NCI-H1930 (cell line): ENCODE measurements around the gene PLA1A.
A peak's percentile ranks its signal among the peaks of the same experiment; 100 is the strongest.
"Not testable (repeated sequence)": the region's sequence is repeated elsewhere in the genome, so short reads cannot be mapped to it uniquely, and the experiment has no call there.

Experiments used
- DNase-seq, 2 experiments: peaks; one replicate each; lab custom pipeline; 2025; lab: John Stamatoyannopoulos, UW

PLA1A gene

GRCh38 chr3:119662604-119663373, 65.1 kb downstream of the PLA1A start:
- DNase-seq = no peak

DNA sequence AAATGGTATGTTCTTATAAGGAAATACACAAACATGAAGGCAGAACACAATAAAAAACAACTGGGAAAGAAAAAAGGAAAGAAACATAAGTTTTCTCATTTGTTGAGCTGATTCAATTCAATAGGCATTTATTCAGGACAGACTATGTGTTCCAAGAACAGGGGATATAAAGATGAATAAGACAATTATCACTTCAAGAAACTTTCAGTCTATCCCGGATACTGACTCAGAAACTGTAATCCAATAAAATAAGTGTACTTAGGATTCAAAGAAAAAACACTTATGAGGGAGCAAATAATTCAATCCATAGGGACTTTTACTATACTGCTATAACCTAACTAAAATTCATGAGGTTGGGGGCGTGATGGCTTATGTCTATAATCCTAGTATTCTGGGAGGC, 66.2 kb downstream of the PLA1A start:
- DNase-seq = no peak

GRCh38 chr3:119664370-119664769, 66.7 kb downstream of the PLA1A start:
- DNase-seq = no peak

DNA sequence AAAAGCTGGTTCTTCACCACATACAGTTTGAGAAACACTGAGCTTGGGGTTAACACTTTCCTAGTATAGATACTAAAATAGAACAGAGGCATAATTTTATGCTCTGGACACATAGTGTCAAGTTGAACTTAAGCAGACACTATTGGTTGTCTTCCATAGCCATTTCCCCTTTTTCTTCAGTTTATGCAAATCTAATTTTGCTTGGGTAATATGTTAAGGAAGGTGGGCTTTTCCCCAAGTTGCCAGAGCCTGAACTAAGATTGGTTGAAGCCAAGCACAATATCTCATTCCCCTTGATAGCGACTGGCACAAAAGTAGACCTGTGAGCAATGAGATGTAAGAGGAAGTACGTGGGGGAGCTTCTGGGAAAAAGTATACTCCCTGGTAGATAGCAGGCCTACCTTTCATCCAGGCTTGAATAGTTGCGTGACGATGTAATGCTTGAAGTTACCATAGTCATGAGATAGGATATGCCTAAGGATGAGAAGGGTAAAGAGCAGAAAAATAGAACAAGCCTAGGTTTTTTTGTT, 67.2 kb downstream of the PLA1A start:
- no peak for DNase-seq

DNA sequence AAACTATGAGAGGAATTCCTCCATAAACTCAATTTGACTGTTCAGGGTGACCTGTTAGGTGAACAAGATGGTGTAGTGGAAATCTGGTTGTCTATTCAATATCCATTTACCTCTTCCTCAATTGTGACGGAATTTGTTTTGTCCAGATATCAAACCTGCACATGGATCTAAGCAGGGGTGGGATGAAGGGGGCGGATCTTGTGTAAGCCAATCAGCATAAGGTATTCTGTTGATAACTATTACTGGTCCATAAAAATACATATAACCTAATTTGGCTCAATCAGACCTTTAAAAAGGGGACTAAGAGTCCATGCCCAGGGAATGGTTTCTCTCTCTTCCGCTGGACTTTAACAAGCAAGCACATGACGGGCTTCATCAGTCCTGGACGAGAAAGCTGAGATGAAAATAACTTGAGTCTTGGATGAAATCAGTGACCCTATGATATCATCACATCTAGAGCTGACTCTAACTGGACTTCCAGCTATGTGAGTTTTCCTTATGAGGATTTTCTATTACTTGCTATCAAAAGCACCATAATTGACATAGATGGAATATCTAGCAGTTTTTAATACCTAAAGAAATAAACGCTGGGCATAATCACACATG, 68.4 kb downstream of the PLA1A start:
- DNase-seq = no peak

DNA sequence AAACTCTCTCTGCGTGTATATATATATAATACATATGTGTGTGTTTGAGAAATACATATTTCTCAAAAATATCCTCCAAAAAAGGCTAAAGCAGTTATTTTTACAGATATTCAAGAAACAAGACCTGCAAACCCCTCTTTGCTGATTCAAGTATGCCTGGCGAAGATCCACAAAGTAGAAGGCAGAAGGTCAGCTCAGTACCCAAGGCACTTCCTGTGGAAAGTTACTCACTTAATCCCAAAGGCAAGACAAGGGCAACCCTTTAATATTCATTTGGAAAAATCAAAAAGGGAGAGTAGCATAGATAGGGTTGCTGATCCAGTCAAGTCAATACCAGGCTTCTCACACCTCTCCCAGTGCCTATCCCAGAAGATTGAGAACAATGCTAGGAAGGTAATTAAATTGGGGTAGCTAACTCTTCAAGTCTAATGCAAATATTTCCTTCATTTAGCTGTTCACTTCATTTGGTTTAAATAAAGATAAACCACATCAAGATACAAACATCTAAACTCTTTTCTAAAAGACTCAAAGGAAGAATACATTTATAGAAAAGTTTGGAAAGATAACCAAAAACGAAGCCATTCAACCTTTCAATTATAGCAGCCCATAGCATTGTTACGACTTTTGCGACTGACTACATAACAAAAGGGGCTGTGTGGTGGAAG, 72.4 kb downstream of the PLA1A start:
- DNase-seq = no peak

- DNase-seq = no peak
Observed at GRCh38 chr3:119672776-119673175, 75.1 kb downstream of the PLA1A start.

- no peak for DNase-seq
Observed at GRCh38 chr3:119673875-119674274, 76.2 kb downstream of the PLA1A start.

- DNase-seq = no peak
Observed at GRCh38 chr3:119675188-119675874, 77.6 kb downstream of the PLA1A start.

- no peak for DNase-seq
Observed at GRCh38 chr3:119676020-119676419, 78.3 kb downstream of the PLA1A start.

GRCh38 chr3:119676771-119677640, 79.3 kb downstream of the PLA1A start, which contains the start of gene COX17:
Gene COX17 (minus strand): TSS chr3:119677406. CDS start chr3:119677310, 96 bp downstream.
- peak; percentile 95 for DNase-seq

GRCh38 chr3:119677641-119677934, 79.9 kb downstream of the PLA1A start:
- DNase-seq = no peak

- DNase-seq = not testable (repeated sequence)
Observed at GRCh38 chr3:119678209-119678608, 80.5 kb downstream of the PLA1A start.
